MCF 10A (cell line): ENCODE results near the gene PALLD. TPM values are rescaled to one million over a fixed set of nuclear protein-coding genes. Genes with fewer than 3 reads are reported as not detected.

ENCODE experiments used
- BruUV-seq: library from RNA; stranded (reverse); fragments of 400-500 nt; replicated peaks from 2 replicates; lab custom pipeline; 2021; lab: Mats Ljungman, UMichigan
- CTCF ChIA-PET: fragments of 300-600 bp; sonication (Branson Sonifier 250); formaldehyde crosslinking; extraction: SDS; loops from one replicate; lab custom pipeline; 2021; ENCODE audit warnings: antibody characterized with exemption, inconsistent platforms; lab: Yijun Ruan, JAX
- POLR2A ChIA-PET: fragments of 300-600, 350-650 bp; sonication (Branson Sonifier 250); formaldehyde crosslinking; extraction: SDS; loops from one replicate; lab custom pipeline; 2020; ENCODE audit warnings: antibody characterized with exemption, inconsistent platforms; lab: Yijun Ruan, JAX
- DNase-seq: peaks from one replicate; pipeline ENCODE4 v3.0.0-alpha.2; 2018; ENCODE audit not compliant: unreplicated experiment
- H3K27ac Mint-ChIP-seq: one replicate; pipeline ENCODE4 v1.8.0; 2022; ENCODE audit warnings: mild to moderate bottlenecking, low read depth, mixed read lengths; ENCODE audit not compliant: unreplicated experiment
- H3K27me3 Mint-ChIP-seq: one replicate; pipeline ENCODE4 v1.8.0; 2022; ENCODE audit warnings: mixed read lengths; ENCODE audit not compliant: insufficient read depth, unreplicated experiment
- H3K36me3 Mint-ChIP-seq: one replicate; pipeline ENCODE4 v1.8.0; 2022; ENCODE audit warnings: mild to moderate bottlenecking, moderate library complexity, mixed read lengths; ENCODE audit not compliant: insufficient read depth, unreplicated experiment
- H3K4me1 Mint-ChIP-seq: one replicate; pipeline ENCODE4 v1.8.0; 2022; ENCODE audit warnings: mixed read lengths; ENCODE audit not compliant: insufficient read depth, unreplicated experiment
- H3K4me3 Mint-ChIP-seq: one replicate; pipeline ENCODE4 v1.8.0; 2022; ENCODE audit warnings: mild to moderate bottlenecking, moderate library complexity, mixed read lengths; ENCODE audit not compliant: unreplicated experiment
- H3K9me3 Mint-ChIP-seq: one replicate; pipeline ENCODE4 v1.8.0; 2022; ENCODE audit warnings: mixed read lengths; ENCODE audit not compliant: unreplicated experiment
- CTCF ChIP-seq: fragments of 200-600 bp; IDR thresholded peaks from one replicate; pipeline ENCODE4 v1.8.0; 2022; ENCODE audit warnings: antibody characterized with exemption, mild to moderate bottlenecking; ENCODE audit not compliant: unreplicated experiment
- intact Hi-C: fragments of 100-400 bp; cut with micrococcal nuclease; formaldehyde crosslinking; loops from 2 replicates; pipeline ENCODE4 v1.14.1; 2022
- total RNA-seq: library from RNA; stranded (reverse); gene quantifications from 2 replicates; pipeline ENCODE4 v1.2.3, GENCODE V29; 2022

The PALLD gene
- total RNA-seq, 1 experiment from 2014 or later: 191 TPM

GRCh38 chr4:168737806-168738172 lies 240.9 kb downstream of the PALLD start:
- no TSS peak for BruUV-seq
- Mint-ChIP-seq H3K36me3 (no peaks in the 10 kb centered on the region), H3K27me3 (no peaks in the 10 kb centered on the region), H3K4me1 (peaks cover 7% of the 10 kb centered on the region), H3K4me3 (no peak overlapping the region), H3K27ac (no peak overlapping the region), H3K9me3 (no peaks in the 10 kb centered on the region)
- intact Hi-C loops: no loop called here
- no peak for DNase-seq
- ChIA-PET CTCF (interaction anchor here (0.6 to 0.7 kb wide), 2 partner anchors 28 to 234 kb away, joined by 3 read pairs; no protein-coding TSS in a partner anchor), POLR2A (no interaction called here)
- no peak for TF ChIP-seq CTCF

GRCh38 chr4:168739886-168740285 lies 243.0 kb downstream of the PALLD start:
- H3K27me3 Mint-ChIP-seq: no peaks in the 10 kb centered on the region
- intact Hi-C loops: no loop called here
- H3K4me1 Mint-ChIP-seq: peaks cover 7% of the 10 kb centered on the region
- no peak for DNase-seq
- no peaks in the 10 kb centered on the region for H3K36me3 Mint-ChIP-seq
- no peak for TF ChIP-seq CTCF
- no peak overlapping the region for H3K27ac Mint-ChIP-seq
- no peak overlapping the region for H3K4me3 Mint-ChIP-seq
- POLR2A ChIA-PET: no interaction called here
- no TSS peak for BruUV-seq
- H3K9me3 Mint-ChIP-seq: no peaks in the 10 kb centered on the region
- CTCF ChIA-PET: no interaction called here

- TF ChIP-seq CTCF: no peak
- ChIA-PET POLR2A (no interaction called here), CTCF (no interaction called here)
- no peaks in the 10 kb centered on the region for H3K36me3 Mint-ChIP-seq
- H3K27me3 Mint-ChIP-seq: no peaks in the 10 kb centered on the region
- no peak overlapping the region for H3K27ac Mint-ChIP-seq
- peaks cover 2% of the 10 kb centered on the region for H3K4me1 Mint-ChIP-seq
- H3K4me3 Mint-ChIP-seq: no peak overlapping the region
- no peaks in the 10 kb centered on the region for H3K9me3 Mint-ChIP-seq
- no peak for DNase-seq
- no TSS peak for BruUV-seq
- intact Hi-C loops: no loop called here
Measured at GRCh38 chr4:168740691-168741090, 243.8 kb downstream of the PALLD start.

- Mint-ChIP-seq H3K9me3 (no peaks in the 10 kb centered on the region), H3K27ac (no peak overlapping the region), H3K4me3 (no peak overlapping the region), H3K27me3 (no peaks in the 10 kb centered on the region), H3K4me1 (no peaks in the 10 kb centered on the region), H3K36me3 (no peaks in the 10 kb centered on the region)
- intact Hi-C loops: no loop called here
- ChIA-PET CTCF (interaction anchor here (0.6 kb wide), 1 partner anchor 556 kb away, joined by 4 read pairs; no protein-coding TSS in a partner anchor), POLR2A (no interaction called here)
- TF ChIP-seq CTCF: no peak
- no TSS peak for BruUV-seq
- DNase-seq: no peak
Measured at GRCh38 chr4:168741281-168742173, 244.7 kb downstream of the PALLD start.
